GM15510 (cell line): ENCODE results near the gene KCNA5.

Experiments
- POLR2A ChIP-seq: IDR thresholded peaks from 3 replicates; pipeline ENCODE4 v1.6.1; 2011; ENCODE audit warnings: borderline replicate concordance; ENCODE audit not compliant: insufficient read length; ENCODE audit errors: extremely low read depth

Gene KCNA5

GRCh38 chr12:5043589-5044419 is at the start of gene KCNA5:
KCNA5 (plus strand) TSS chr12:5043879; CDS start chr12:5044148, 269 bp downstream.
- no peak for TF ChIP-seq POLR2A

GRCh38 chr12:4994622-4995021 is 49.1 kb upstream of the KCNA5 start:
- no peak for TF ChIP-seq POLR2A

GRCh38 chr12:4996714-4997113 is 47.0 kb upstream of the KCNA5 start:
- TF ChIP-seq POLR2A = no peak

GRCh38 chr12:4997939-4998338 is 45.7 kb upstream of the KCNA5 start:
- TF ChIP-seq POLR2A = no peak

GRCh38 chr12:5000204-5000603 is 43.5 kb upstream of the KCNA5 start:
- no peak for TF ChIP-seq POLR2A

- no peak for TF ChIP-seq POLR2A
Observed at GRCh38 chr12:5000658-5001385, 42.9 kb upstream of the KCNA5 start.

GRCh38 chr12:5003025-5003666 is 40.5 kb upstream of the KCNA5 start:
- TF ChIP-seq POLR2A = no peak

- no peak for TF ChIP-seq POLR2A
Observed at GRCh38 chr12:5008661-5009060, 35.0 kb upstream of the KCNA5 start.

- no peak for TF ChIP-seq POLR2A
Observed at GRCh38 chr12:5010151-5010550, 33.5 kb upstream of the KCNA5 start.

GRCh38 chr12:5012337-5012736 is 31.3 kb upstream of the KCNA5 start:
- TF ChIP-seq POLR2A = no peak

- no peak for TF ChIP-seq POLR2A
Observed at GRCh38 chr12:5013266-5013730, 30.4 kb upstream of the KCNA5 start.

- TF ChIP-seq POLR2A = no peak
Observed at GRCh38 chr12:5014269-5014668, 29.4 kb upstream of the KCNA5 start.

- TF ChIP-seq POLR2A = no peak
Observed at GRCh38 chr12:5015711-5016492, 27.8 kb upstream of the KCNA5 start.

- TF ChIP-seq POLR2A = no peak
Observed at GRCh38 chr12:5016526-5016925, 27.2 kb upstream of the KCNA5 start.
